Vagina (tissue), 2 donors: ENCODE results near the gene DOCK1. TPM values are rescaled to one million over a fixed set of nuclear protein-coding genes. Genes with fewer than 3 reads are reported as not detected.

Experiments used
- DNase-seq, 2 donors: peaks; one replicate each; pipeline ENCODE4 v3.0.0-alpha.2; 2017; ENCODE audit errors: extremely low spot score in 2 of 2
- H3K27ac ChIP-seq: fragments of 200-600 bp; sonication (generic); one replicate; pipeline ENCODE4 v1.5.1; 2019
- H3K27me3 ChIP-seq: fragments of 200-600 bp; sonication (generic); one replicate; pipeline ENCODE4 v1.5.1; 2019
- H3K36me3 ChIP-seq, 2 donors: fragments of 200-600 bp; sonication (generic); one replicate each; pipeline ENCODE4 v1.5.1; 2017 to 2019
- H3K4me1 ChIP-seq: fragments of 200-600 bp; sonication (generic); one replicate; pipeline ENCODE4 v1.5.1; 2019
- H3K4me3 ChIP-seq, 2 donors: fragments of 200-600 bp; sonication (generic); 1 replicate in 1 of 2; 2 replicates in 1 of 2; pipeline ENCODE4 v1.5.1; 2016 to 2019
- H3K9me3 ChIP-seq: fragments of 200-600 bp; sonication (generic); one replicate; pipeline ENCODE4 v1.5.1; 2019
- POLR2A ChIP-seq, 2 donors: fragments of 450-650 bp; IDR thresholded peaks; one replicate each; pipeline ENCODE4 v1.6.1; 2017; ENCODE audit warnings: antibody characterized with exemption in 2 of 2, mild to moderate bottlenecking in 2 of 2, moderate library complexity in 2 of 2
- POLR2AphosphoS5 ChIP-seq, 2 donors: sonication (generic); formaldehyde crosslinking; IDR thresholded peaks; one replicate each; pipeline ENCODE4 v1.9.0; 2017; ENCODE audit warnings: antibody characterized with exemption in 2 of 2, mild to moderate bottlenecking in 2 of 2, low read depth in 1 of 2; ENCODE audit not compliant: insufficient read depth in 1 of 2
- intact Hi-C: fragments of 100-400 bp; cut with DNase I; formaldehyde crosslinking; loops from one replicate; pipeline ENCODE4 v1.15.1; 2023
- total RNA-seq: library from RNA; depleted of rRNA; stranded (reverse); fragments of >200 nt; gene quantifications from one replicate; pipeline ENCODE4 v1.2.3, GENCODE V29; 2016
- TF ChIP-seq, protein P1 (sequence below), 3 experiments: fragments of 450-650 bp in 2 of 3; fragments of 200-600 bp in 1 of 3; sonication (generic) in 1 of 3; IDR thresholded peaks; one replicate each; pipeline ENCODE4 v1.5.1; 2017 to 2019; ENCODE audit warnings: antibody characterized with exemption in 3 of 3, mild to moderate bottlenecking in 2 of 3, moderate library complexity in 2 of 3

The DOCK1 gene
- total RNA-seq, 1 donor from 2014 or later, result 64.6 TPM

DNA sequence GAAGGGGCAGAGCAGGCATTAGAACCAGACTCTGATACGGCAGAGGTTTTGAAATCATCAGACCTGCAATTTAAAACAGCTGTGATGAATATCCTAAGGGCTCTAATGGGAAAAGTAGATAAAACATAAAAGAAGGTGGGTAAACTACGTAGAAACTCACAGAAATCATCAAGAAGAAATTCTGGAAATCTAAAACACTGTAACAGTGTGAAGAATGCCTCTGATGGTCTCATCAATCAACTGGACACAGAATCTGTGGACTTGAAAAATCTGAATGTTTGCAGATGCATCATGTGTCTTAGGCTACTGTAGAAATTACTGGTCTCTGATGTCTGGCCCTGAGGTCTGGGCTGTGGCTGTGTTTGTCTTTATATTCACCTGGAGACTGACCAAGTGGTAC is 470.8 kb downstream of the DOCK1 start:
- Histone ChIP-seq H3K36me3 (peaks cover 0 to 33% of the 10 kb centered on the region in 2 donors), H3K27me3 (no peaks in the 10 kb centered on the region), H3K27ac (no peak overlapping the region), H3K4me3 (no peak overlapping the region), H3K9me3 (no peaks in the 10 kb centered on the region), H3K4me1 (no peaks in the 10 kb centered on the region)
- no peak for DNase-seq
- TF ChIP-seq POLR2AphosphoS5 (IDR thresholded peaks at IDR 0.05; ENCODE audit: insufficient read depth in 1 of 2, low read depth in 1 of 2), result no peak
- TF ChIP-seq, protein P1, sequence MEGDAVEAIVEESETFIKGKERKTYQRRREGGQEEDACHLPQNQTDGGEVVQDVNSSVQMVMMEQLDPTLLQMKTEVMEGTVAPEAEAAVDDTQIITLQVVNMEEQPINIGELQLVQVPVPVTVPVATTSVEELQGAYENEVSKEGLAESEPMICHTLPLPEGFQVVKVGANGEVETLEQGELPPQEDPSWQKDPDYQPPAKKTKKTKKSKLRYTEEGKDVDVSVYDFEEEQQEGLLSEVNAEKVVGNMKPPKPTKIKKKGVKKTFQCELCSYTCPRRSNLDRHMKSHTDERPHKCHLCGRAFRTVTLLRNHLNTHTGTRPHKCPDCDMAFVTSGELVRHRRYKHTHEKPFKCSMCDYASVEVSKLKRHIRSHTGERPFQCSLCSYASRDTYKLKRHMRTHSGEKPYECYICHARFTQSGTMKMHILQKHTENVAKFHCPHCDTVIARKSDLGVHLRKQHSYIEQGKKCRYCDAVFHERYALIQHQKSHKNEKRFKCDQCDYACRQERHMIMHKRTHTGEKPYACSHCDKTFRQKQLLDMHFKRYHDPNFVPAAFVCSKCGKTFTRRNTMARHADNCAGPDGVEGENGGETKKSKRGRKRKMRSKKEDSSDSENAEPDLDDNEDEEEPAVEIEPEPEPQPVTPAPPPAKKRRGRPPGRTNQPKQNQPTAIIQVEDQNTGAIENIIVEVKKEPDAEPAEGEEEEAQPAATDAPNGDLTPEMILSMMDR (IDR thresholded peaks at IDR 0.05), result no peak
- TF ChIP-seq POLR2A (IDR thresholded peaks at IDR 0.05), result no peak
- intact Hi-C loops, result no loop called here

DNA sequence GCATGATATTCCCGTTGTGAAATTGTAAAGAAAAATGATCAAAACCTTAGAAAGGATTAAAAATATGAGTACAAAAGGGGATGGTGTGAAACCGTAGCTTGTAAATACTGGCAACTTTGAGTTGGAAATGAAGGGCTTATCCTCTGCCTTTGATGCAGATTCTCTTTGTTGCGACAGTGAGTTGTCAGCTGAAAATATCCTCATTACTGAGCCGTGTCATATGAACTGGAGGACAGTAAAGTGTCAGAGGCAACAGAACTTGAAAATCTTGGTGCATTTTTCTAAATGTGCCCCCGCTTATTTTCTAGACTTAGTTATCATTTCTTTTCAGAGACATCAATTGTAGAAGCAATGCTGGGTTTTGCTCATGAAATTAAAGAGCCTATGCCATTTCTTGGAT is 473.4 kb downstream of the DOCK1 start:
- no peaks in the 10 kb centered on the region for H3K9me3 ChIP-seq
- no peaks in the 10 kb centered on the region for H3K4me1 ChIP-seq
- no peak overlapping the region for H3K4me3 ChIP-seq
- no peak overlapping the region for H3K27ac ChIP-seq
- TF ChIP-seq POLR2AphosphoS5 (IDR thresholded peaks at IDR 0.05; ENCODE audit: insufficient read depth in 1 of 2, low read depth in 1 of 2) (no peak), POLR2A (IDR thresholded peaks at IDR 0.05) (no peak)
- TF ChIP-seq, protein P1 (IDR thresholded peaks at IDR 0.05), result no peak
- intact Hi-C loops, result no loop called here
- H3K36me3 ChIP-seq, result peaks cover 0 to 44% of the 10 kb centered on the region in 2 donors
- DNase-seq, result no peak
- no peaks in the 10 kb centered on the region for H3K27me3 ChIP-seq

DNA sequence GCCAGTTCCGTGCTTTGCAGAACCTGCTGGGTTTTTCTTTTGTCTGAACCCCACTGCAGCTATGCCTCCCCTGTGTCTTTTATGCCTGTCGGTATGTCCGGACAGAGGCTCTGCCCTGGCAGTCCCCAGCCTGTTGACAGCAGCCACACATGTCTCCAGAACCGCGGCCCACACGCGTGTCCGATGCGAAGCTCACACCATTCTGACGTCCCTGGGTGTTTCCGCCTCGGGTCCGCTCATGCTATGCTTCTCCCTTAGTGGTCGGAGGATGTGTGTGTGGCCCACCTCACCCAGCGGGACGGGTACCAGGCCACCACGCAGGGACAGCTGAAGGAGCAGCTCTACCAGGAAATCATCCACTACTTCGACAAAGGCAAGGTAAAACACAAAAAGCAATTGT is 479.3 kb downstream of the DOCK1 start:
- Histone ChIP-seq H3K27ac (no peak overlapping the region), H3K4me1 (no peaks in the 10 kb centered on the region), H3K27me3 (no peaks in the 10 kb centered on the region), H3K4me3 (no peak overlapping the region), H3K9me3 (no peaks in the 10 kb centered on the region), H3K36me3 (peaks cover 0 to 14% of the 10 kb centered on the region in 2 donors)
- TF ChIP-seq, protein P1 (IDR thresholded peaks at IDR 0.05), result no peak
- TF ChIP-seq POLR2AphosphoS5 (IDR thresholded peaks at IDR 0.05; ENCODE audit: insufficient read depth in 1 of 2, low read depth in 1 of 2) (no peak), POLR2A (IDR thresholded peaks at IDR 0.05) (no peak)
- intact Hi-C loops, result no loop called here
- no peak for DNase-seq

DNA sequence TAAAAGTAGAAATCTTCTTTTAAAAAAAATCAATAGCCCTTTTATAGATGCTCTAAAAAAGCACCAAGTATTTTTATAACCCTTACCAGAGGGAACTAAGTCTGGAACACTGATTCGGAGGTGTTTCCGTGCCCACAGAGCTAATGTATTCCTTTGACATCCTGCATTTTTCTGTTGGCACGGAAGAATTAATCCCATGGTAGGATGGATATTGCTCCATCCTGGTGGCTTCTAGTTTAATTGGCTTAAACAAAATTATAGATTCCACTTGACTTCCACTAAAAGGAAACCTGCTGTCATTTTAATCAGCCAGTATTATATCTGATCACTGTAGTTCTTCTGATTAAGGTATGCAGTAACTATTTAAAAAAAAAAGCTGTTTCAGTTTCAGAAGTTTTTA is 479.8 kb downstream of the DOCK1 start:
- intact Hi-C loops, result no loop called here
- H3K9me3 ChIP-seq, result no peaks in the 10 kb centered on the region
- DNase-seq, result no peak
- no peaks in the 10 kb centered on the region for H3K27me3 ChIP-seq
- no peak overlapping the region for H3K27ac ChIP-seq
- no peak for TF ChIP-seq POLR2AphosphoS5 (IDR thresholded peaks at IDR 0.05; ENCODE audit: insufficient read depth in 1 of 2, low read depth in 1 of 2)
- TF ChIP-seq, protein P1 (IDR thresholded peaks at IDR 0.05), result no peak
- TF ChIP-seq POLR2A (IDR thresholded peaks at IDR 0.05), result no peak
- H3K36me3 ChIP-seq, result peaks cover 0 to 14% of the 10 kb centered on the region in 2 donors
- no peak overlapping the region for H3K4me3 ChIP-seq
- H3K4me1 ChIP-seq, result no peaks in the 10 kb centered on the region

DNA sequence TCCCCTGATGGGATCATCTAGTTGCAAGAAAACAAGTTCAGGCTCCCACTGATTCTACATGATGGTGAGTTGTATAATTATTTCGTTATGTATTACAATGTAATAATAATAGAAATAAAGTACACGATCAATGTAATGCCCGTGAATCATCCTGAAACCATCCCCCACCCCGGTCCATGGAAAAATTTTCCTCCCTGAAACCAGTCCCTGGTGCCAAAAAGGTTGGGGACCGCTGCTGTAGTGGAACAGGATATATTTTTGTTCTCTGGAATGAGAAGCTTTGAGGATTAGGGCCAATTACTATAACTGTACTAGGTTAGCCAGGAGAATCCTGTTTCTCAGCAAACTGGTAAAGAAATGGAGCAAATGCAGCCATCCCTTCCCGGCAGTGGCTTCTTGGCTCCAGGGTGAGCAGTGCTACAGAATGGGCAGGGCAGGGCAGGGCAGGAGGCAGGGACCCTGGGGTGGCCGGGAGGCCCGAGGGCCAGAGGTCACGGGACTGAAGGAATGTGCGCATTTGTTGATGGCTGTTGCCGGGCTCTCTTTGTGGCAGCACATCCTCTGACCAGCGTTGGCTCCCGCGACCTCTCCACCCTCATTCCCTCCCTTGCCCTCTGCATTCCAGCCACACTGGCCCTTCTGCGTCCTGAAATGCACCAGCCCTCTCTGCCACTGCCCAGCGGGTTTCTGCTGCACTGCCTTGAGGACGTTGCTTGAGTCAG is 481.5 kb downstream of the DOCK1 start:
- H3K27me3 ChIP-seq, result no peaks in the 10 kb centered on the region
- H3K9me3 ChIP-seq, result no peaks in the 10 kb centered on the region
- H3K4me3 ChIP-seq, result no peak overlapping the region
- TF ChIP-seq POLR2AphosphoS5 (IDR thresholded peaks at IDR 0.05; ENCODE audit: insufficient read depth in 1 of 2, low read depth in 1 of 2) (no peak), POLR2A (IDR thresholded peaks at IDR 0.05) (no peak)
- TF ChIP-seq, protein P1 (IDR thresholded peaks at IDR 0.05), result no peak
- no peaks in the 10 kb centered on the region for H3K4me1 ChIP-seq
- H3K27ac ChIP-seq, result no peak overlapping the region
- intact Hi-C loops, result no loop called here
- H3K36me3 ChIP-seq, result peaks cover 0 to 6% of the 10 kb centered on the region in 2 donors
- no peak for DNase-seq
